Measurements from ENCODE around the gene ERN1.

GRCh38 chr17:63995626-63996025, 134.3 kb downstream of the ERN1 start:
- TF ChIP-seq, protein P1, sequence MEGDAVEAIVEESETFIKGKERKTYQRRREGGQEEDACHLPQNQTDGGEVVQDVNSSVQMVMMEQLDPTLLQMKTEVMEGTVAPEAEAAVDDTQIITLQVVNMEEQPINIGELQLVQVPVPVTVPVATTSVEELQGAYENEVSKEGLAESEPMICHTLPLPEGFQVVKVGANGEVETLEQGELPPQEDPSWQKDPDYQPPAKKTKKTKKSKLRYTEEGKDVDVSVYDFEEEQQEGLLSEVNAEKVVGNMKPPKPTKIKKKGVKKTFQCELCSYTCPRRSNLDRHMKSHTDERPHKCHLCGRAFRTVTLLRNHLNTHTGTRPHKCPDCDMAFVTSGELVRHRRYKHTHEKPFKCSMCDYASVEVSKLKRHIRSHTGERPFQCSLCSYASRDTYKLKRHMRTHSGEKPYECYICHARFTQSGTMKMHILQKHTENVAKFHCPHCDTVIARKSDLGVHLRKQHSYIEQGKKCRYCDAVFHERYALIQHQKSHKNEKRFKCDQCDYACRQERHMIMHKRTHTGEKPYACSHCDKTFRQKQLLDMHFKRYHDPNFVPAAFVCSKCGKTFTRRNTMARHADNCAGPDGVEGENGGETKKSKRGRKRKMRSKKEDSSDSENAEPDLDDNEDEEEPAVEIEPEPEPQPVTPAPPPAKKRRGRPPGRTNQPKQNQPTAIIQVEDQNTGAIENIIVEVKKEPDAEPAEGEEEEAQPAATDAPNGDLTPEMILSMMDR (IDR thresholded peaks at IDR 0.05) = no peak
- no peak for TF ChIP-seq POLR2A (IDR thresholded peaks at IDR 0.05)
